ENCODE data around the gene PRKX.

DNA sequence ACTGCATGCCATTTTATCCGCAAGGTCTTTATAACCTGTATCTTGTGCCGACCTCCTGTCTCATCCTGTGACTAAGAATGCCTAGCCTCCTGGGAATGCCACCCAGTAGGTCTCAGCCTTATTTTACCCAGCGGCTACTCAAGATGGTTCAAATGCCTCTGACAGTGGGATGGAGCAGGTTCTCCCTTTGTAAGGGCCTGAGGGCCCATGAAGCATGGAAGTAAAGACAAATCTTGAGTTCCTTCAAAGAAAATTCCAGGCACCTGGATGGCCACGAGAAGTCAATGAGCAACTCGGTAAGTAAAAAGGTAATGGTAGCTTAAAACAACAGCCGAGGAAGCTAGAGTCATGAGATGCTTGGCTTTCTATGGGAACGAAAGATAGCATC, 19.6 kb upstream of the PRKX start:
- TF ChIP-seq, protein P1, sequence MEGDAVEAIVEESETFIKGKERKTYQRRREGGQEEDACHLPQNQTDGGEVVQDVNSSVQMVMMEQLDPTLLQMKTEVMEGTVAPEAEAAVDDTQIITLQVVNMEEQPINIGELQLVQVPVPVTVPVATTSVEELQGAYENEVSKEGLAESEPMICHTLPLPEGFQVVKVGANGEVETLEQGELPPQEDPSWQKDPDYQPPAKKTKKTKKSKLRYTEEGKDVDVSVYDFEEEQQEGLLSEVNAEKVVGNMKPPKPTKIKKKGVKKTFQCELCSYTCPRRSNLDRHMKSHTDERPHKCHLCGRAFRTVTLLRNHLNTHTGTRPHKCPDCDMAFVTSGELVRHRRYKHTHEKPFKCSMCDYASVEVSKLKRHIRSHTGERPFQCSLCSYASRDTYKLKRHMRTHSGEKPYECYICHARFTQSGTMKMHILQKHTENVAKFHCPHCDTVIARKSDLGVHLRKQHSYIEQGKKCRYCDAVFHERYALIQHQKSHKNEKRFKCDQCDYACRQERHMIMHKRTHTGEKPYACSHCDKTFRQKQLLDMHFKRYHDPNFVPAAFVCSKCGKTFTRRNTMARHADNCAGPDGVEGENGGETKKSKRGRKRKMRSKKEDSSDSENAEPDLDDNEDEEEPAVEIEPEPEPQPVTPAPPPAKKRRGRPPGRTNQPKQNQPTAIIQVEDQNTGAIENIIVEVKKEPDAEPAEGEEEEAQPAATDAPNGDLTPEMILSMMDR (CRISPR knock-in tag; IDR thresholded peaks at IDR 0.05): no peak
- TF ChIP-seq CEBPG (CRISPR knock-in tag; IDR thresholded peaks at IDR 0.05): no peak
- no peak for TF ChIP-seq ZNF792 (CRISPR knock-in tag; IDR thresholded peaks at IDR 0.05)
- no peak for TF ChIP-seq CEBPB (IDR thresholded peaks at IDR 0.05; ENCODE audit: borderline replicate concordance, low read depth, low read length)
- TF ChIP-seq, protein P2, sequence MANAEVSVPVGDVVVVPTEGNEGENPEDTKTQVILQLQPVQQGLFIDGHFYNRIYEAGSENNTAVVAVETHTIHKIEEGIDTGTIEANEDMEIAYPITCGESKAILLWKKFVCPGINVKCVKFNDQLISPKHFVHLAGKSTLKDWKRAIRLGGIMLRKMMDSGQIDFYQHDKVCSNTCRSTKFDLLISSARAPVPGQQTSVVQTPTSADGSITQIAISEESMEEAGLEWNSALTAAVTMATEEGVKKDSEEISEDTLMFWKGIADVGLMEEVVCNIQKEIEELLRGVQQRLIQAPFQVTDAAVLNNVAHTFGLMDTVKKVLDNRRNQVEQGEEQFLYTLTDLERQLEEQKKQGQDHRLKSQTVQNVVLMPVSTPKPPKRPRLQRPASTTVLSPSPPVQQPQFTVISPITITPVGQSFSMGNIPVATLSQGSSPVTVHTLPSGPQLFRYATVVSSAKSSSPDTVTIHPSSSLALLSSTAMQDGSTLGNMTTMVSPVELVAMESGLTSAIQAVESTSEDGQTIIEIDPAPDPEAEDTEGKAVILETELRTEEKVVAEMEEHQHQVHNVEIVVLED (CRISPR knock-in tag; IDR thresholded peaks at IDR 0.05; ENCODE audit: borderline replicate concordance): no peak
